ENCODE results near the gene FBXO10.

Gene FBXO10

DNA sequence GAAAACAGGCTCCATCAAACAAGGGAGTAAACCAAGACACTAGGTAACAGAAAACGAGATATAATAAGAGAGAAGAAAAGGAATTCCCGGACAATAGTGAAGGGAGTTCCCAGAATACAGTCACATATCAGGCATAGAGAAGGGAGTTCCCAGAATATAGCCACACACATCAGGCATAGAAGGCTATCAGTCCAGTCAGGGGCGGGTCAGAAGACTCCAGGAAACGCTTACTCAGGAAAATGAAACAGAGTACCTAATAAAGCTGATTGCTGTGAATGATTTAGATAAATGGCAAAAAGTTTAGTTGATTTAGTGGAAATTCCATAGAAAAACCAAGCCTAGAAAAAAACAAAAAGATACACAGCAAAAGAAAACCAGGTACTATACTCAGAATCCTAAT is 11.3 kb upstream of the FBXO10 start:
- Histone ChIP-seq H3K36me3 (ENCODE audit: control insufficient read depth, insufficient read depth, low read length) (peaks cover 19% of the 10 kb centered on the region), H3K4me3 (replicated peaks; ENCODE audit: low read depth, low read length) (no peak overlapping the region), H3K27me3 (replicated peaks; ENCODE audit: control insufficient read depth, insufficient read depth, low read length) (no peaks in the 10 kb centered on the region)
- TF ChIP-seq CTCF (IDR thresholded peaks at IDR 0.05; ENCODE audit: insufficient read depth, low read length, poor library complexity, severe bottlenecking): no peak
- no peak for DNase-seq (ENCODE audit: extremely low read depth, insufficient read length)

GRCh38 chr9:37583522-37584121 is 7.4 kb upstream of the FBXO10 start:
- Histone ChIP-seq H3K36me3 (ENCODE audit: control insufficient read depth, insufficient read depth, low read length) (peaks cover 18% of the 10 kb centered on the region), H3K4me3 (replicated peaks; ENCODE audit: low read depth, low read length) (no peak overlapping the region), H3K27me3 (replicated peaks; ENCODE audit: control insufficient read depth, insufficient read depth, low read length) (no peaks in the 10 kb centered on the region)
- no peak for TF ChIP-seq CTCF (IDR thresholded peaks at IDR 0.05; ENCODE audit: insufficient read depth, low read length, poor library complexity, severe bottlenecking)
- DNase-seq (ENCODE audit: extremely low read depth, insufficient read length): no peak

DNA sequence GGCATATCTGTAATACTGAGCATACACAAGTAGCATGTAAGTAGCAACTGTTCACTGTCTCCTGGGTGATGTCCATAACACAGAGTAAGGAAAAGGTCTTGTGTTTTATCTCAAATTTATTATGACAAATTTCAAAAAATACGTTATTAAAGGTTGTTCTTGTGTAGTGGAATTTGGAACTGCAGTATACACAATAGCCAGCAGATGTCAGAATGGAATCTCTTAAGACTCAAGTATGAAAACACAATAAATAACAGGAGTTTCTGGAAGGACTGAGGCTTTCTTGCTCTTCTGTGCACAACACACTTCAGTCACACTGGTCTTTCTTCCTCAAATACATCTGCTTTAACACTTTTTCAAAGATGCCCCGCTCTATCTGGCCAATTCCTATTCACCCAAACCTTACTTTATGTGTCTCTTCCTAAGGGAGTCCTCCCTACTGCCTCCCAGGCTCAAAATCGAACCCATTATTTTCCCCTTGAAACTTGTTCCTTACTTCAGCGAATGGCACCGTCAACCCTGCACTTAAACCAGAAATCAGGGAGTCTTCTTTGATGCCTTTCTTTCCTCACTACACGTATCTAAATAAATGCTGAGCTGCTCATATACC is 6.5 kb upstream of the FBXO10 start:
- DNase-seq (ENCODE audit: extremely low read depth, insufficient read length): no peak

DNA sequence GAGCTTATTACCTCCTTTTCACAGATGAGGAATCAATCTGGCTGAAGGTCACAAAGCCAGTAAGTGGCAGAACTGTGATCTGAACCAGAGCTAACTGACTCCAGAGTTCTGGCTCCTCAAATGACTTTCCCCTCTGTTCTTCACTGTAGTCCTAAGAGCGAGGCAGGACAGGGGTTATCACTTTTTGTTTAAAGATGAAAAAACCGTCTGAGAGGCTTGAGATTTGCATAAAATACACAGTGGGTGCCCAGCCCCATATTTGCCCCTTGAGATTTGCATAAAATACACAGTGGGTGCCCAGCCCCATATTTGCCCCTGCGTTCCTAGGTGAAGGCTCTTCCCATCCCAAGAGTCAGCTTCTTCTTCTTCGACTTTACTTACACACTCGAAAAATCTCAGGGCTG is 667 bp downstream of the FBXO10 start:
- Histone ChIP-seq H3K36me3 (ENCODE audit: control insufficient read depth, insufficient read depth, low read length) (peaks cover 3% of the 10 kb centered on the region), H3K27me3 (replicated peaks; ENCODE audit: control insufficient read depth, insufficient read depth, low read length) (no peaks in the 10 kb centered on the region), H3K4me3 (replicated peaks; ENCODE audit: low read depth, low read length) (peak overlapping the region; percentile 95)
- no peak for TF ChIP-seq CTCF (IDR thresholded peaks at IDR 0.05; ENCODE audit: insufficient read depth, low read length, poor library complexity, severe bottlenecking)
- DNase-seq (ENCODE audit: extremely low read depth, insufficient read length): no peak

More for the DNA sequence above, 6.5 kb upstream of the FBXO10 start:
- H3K27me3 ChIP-seq (replicated peaks; ENCODE audit: control insufficient read depth, insufficient read depth, low read length): no peaks in the 10 kb centered on the region
- peaks cover 15% of the 10 kb centered on the region for H3K36me3 ChIP-seq (ENCODE audit: control insufficient read depth, insufficient read depth, low read length)
- peak; percentile 59 for TF ChIP-seq CTCF (IDR thresholded peaks at IDR 0.05; ENCODE audit: insufficient read depth, low read length, poor library complexity, severe bottlenecking)
- no peak overlapping the region for H3K4me3 ChIP-seq (replicated peaks; ENCODE audit: low read depth, low read length)

DNA sequence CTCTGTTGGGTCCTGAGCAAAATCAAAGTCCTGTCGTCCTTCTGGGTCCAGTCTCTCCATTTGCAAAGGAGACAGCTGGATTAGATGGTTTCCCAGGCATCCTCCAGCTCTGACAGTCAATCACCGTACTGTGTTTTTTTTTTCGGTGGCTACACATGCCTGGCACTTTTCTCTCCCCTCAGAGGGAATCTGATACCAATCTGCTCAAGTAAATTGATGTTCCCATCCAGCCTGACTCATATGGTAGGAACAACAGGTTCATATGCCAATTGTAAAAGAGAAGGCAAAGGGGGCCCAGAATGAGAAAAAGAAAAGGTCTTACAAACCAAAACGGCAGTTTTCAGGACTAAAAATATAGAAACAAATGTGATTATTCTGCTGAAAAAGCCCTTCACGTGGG is 1.2 kb downstream of the FBXO10 start:
- Histone ChIP-seq H3K4me3 (replicated peaks; ENCODE audit: low read depth, low read length) (peak overlapping the region; percentile 95), H3K36me3 (ENCODE audit: control insufficient read depth, insufficient read depth, low read length) (peaks cover 3% of the 10 kb centered on the region), H3K27me3 (replicated peaks; ENCODE audit: control insufficient read depth, insufficient read depth, low read length) (no peaks in the 10 kb centered on the region)
- no peak for DNase-seq (ENCODE audit: extremely low read depth, insufficient read length)
- no peak for TF ChIP-seq CTCF (IDR thresholded peaks at IDR 0.05; ENCODE audit: insufficient read depth, low read length, poor library complexity, severe bottlenecking)
